Ramos (cell line): ENCODE measurements around the gene FUZ.
"Not testable (repeated sequence)": the region's sequence is repeated elsewhere in the genome, so short reads cannot be mapped to it uniquely, and the experiment has no call there.

Experiments used
- in situ Hi-C: fragments of 300-500 bp; cut with MboI; formaldehyde crosslinking; loops from one replicate; pipeline ENCODE4 v1.14.3; 2022; ENCODE audit warnings: low sequenced_read_pairs; ENCODE audit not compliant: unreplicated experiment

The FUZ gene

DNA sequence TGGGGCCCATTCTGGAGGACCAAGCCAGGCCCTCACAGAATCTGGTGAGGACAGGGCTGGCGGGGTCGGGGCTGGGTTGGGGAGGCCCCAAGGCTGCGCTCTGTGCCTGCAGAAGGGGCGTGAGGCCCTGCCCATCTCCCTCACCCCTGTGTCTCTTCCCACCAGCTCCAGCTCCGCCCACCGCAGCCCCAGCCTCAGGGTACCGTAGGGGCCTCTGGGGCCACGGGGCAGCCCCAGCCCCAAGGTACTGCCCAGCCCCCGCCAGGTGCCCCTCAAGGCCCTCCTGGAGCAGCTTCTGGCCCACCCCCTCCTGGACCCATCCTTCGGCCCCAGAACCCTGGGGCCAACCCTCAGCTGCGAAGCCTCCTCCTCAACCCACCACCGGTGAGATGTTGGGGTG, 22.5 kb upstream of the FUZ start:
- in situ Hi-C loops = no loop called here

DNA sequence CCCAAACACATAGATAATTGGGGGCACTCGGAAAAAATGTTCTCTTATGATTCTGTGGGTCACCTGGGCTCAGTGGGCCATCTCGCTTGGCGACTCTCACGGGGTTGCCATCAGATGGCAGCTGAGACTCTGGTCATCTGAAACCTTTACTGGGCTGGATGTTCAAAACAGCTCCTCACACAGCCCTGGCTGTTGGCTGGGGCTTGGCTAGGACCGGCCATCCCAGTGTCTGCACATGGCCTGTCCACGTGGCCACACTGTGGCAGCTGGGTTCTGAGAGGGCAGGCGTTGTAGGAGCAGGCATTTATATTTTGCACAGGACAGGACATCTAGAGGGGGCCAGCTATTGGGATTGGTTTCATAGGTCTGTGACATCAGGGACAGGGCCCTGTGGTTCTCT, 20.5 kb upstream of the FUZ start:
- in situ Hi-C loops = no loop called here

DNA sequence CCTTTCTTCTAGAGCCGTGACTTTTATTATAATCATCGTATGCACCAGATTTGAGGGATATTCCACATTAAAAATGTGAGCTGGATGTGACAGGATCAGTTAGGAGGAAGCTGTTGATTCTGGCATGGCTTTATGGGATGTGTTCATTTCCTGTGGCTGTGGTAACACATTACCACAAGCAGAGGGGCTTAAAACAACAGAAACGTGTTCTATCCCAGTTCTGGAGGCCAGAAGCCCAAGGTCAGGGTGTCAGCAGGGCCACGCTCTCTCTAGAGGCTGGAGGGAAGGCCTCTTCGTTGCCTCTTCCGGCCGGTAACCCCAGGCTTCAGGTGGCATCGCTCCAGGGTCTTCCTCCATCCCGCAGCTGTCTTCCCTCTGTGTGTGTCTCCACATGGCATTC, 19.5 kb upstream of the FUZ start:
- in situ Hi-C loops = no loop called here

DNA sequence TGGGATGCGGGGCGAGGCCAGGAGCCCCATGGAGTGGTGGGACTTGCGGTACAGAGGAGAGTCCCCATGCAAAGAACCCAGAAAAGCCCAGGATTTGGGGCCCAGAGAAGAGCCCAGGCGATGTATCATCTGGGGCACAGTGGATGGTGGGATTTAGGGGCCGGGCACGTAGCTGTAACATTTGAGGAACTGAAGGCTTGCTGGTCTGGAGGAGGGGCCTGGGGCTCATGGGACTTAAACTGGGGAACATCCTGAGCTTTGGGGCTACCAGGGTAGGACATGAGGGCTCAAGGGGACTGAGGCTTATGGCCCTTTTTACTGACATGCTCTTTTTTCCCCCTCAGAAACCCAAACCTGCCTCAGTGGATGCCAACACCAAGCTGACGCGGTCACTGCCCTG, 18.5 kb upstream of the FUZ start:
- in situ Hi-C loops = no loop called here

DNA sequence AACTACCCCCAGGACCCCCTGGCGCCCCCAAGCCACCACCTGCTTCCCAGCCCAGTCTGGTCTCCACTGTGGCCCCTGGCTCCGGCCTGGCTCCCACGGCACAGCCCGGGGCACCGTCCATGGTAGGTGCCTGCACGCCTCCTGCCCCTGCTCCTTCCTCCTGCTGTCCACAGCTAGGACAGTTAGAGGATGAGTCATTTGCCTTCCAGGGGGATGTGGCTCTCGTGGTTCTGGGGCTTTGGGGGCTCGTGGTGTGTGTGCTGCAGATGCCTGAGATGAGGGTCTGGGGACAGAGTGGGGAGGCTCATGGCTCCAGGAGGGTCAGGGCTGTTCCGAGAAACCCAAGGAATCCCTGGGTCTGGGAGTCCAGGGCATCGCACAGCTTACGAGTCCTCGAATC, 17.7 kb upstream of the FUZ start:
- in situ Hi-C loops = no loop called here

DNA sequence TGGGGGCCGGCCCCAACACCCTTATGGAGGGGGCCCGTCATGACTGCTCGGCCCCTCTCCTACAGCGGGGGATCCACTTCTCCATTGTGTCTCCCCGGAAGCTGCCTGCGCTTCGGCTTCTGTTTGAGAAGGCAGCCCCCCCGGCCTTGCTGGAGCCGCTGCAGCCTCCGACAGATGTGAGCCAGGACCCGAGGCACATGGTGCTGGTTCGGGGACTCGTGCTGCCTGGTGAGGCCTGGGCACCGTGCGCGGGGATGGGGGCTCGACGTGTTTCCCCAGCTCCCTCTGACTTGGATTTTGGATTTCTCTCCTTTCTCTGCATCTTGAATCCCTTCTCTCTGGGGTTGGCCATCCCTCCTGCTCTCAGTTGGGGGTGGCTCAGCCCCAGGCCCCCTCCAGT, 16.6 kb upstream of the FUZ start:
- in situ Hi-C loops = no loop called here

DNA sequence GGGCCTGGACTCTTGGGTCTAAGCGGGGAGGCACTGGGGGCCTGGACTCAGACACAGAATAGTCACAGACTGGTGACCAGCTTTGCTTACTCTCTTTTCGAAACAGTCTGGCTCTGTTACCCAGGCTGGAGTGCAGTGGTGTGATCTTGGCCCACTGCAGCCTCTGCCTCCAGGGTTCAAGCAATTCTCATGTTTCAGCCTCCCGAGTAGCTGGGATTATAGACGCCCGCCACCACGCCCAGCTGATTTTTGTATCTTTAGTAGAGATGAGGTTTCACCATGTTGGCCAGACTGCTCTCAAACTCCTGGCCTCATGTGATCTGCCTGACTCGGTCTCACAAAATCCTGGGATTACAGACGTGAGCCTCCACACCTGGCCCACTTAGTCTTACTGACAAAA, 16.1 kb upstream of the FUZ start:
- in situ Hi-C loops = no loop called here

DNA sequence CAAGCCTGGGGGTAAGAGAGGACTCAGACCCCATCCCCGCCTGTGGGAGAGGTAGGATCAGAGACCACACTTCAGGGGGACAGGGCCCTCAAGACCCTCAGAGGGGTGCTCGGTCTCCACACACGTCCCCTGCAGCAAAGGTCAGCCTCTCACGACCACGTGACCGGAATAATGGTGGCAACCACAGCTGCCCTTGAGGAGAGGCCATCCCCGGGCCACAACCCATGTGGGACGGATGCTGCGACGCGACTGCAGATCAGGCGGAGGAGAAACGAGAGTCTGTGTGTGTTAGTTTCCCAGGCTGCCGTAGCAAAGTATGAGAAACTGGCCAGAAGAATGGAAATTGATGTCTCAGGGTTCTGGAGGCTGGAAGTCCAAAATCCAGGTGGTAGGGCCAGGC, 13.9 kb upstream of the FUZ start:
- in situ Hi-C loops = no loop called here

DNA sequence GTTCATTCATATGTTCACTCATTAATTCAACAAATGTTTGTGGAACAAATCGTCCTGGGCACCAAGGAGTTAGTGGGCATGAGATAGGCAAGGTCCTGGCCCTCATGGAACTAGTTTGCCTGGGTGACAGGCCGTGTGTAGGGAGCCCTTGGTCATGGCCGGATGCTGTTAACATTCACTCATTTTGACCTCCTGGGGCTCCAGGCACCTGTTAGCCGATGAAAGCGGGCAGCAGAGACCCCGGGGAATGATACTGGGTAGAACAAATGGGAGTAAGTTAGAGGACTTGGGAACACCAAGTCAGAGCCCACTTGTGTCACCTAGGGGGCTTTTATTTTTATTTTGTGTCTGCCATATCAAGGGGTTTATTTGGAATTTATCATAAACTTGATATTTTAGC, 11.6 kb upstream of the FUZ start:
- in situ Hi-C loops = no loop called here

DNA sequence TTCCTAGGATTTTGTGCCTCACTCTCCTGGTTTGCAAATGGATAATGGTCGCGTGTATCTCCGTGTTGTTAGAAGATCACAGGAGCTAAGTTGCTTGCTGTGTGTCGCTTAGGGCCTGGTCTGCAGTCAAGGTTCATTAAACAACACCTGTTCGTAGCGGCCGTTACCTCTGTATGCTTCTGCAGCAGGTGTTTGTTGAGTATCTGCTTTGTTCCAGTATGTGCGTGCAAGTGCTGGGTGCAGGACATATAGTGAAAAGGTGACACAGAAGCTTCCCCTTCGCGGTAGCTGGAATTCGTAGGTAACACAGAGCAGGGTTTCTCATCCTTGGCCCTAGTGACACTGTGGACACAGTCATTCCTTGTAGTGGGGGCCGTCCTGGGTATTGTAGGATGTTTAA, 10.4 kb upstream of the FUZ start:
- in situ Hi-C loops = no loop called here

DNA sequence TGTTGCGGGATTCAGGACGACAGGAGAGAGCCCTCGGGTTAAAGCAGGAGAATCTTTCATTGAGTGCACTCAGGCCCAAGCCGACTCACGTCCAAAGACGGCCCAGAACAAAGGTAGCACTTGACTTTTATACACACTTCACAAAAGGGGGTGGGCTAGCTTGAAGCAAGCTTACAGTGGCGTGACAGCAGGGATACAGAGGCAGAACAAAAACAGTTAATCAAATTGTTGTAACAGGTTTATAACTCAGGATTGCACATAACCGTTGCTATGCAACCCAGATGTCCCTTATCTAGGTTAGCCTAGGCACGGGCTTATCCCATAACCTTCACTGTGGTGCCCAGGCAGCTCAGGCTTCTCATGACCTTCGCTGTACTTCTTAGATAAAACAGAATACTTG, 7.0 kb upstream of the FUZ start:
- in situ Hi-C loops = no loop called here

DNA sequence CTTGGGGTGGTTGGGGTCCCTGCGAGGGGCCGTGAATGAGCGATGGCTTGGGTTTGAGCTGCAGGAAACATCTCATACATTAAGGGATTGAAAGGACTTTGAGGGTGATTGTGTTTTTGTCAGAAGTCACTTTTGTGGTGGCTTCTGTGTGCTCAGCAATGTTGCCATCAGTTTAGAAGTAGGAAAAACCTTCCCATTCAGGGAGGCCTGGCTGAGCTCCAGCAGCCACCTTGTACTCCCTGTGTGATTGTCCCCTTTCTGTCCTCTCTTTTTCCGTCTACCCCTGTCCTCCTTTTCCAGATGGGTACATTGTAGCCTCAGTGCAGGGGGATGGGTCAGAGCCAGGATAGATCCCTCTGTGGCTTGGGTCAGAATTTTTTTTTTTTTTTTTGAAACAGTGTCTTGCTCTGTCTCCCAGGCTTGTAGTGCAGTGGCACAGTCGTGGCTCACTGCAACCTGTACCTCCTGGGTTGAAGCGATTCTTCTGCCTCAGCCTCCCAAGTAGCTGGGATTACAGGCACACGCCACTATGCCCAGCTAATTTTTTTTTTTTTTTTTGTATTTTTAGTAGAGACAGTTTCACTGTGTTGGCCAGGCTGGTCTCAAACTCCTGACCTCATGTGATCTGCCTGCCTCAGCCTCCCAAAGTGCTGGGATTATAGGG, 6.5 kb upstream of the FUZ start:
- in situ Hi-C loops = not testable (repeated sequence)

DNA sequence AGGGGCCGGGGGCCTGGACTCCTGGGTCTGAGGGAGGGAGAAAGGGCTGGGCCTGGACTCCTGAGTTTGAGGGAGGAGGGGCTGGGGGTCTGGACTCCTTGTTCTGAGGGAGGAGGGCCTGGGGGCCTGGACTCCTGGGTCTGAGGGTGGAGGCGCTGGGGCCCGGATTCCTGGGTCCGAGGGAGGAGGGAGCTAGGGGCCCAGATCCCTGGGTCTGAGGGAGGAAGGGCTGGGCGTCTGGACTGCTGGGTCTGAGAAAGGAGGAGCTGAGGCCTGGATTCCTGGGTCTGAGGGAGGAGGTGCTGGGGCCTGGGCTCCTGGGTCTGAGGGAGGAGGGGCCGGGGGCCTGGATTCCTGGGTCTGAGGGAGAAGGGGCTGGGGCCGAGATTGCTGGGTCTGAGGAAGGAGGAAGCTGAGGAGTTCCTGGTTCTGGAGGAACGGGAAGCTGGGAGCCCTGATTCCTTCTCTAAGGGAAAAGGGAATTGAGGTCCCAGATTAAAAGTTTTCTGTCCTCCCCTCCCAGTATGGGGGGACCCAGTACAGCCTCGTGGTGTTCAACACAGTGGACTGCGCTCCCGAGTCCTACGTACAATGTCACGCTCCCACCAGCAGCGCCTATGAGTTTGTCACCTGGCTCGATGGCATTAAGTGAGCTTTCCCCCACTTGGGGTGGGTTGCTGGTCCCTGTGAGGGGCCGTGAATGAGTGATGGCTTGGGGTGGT, 5.7 kb upstream of the FUZ start:
- in situ Hi-C loops = no loop called here

DNA sequence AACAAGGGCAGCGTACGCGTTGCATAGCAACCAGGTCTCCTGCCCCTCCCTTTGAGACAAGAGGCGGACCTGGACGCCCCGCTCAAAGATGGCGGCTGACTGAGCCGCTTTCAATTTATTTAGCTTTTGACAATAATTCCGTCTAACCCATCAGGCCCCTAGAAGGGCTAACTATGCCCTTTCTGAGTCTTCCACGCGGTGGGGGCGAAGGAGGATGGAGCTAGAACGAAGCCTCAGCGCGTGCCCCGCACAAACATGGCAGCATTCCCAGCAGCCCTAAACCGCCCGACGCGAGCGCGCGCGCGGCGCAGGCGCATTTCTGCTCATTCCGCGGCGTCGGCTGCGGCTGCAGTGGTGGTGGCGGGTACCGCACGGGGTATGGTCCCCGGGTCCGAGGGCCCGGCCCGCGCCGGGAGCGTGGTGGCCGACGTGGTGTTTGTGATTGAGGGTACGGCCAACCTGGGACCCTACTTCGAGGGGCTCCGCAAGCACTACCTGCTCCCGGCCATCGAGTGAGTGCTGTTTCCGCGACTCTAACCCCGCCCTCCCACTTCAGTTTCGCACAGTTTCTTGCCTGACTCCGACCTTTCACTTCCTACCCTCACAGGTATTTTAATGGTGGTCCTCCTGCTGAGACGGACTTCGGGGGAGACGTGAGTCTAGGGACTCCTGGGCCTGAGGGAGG, 5.0 kb upstream of the FUZ start, which contains the start of gene MED25:
Gene MED25 (plus strand): TSS at position 326 of the 685 bp plus-strand sequence. CDS start 53 bp downstream, at position 379.
- in situ Hi-C loops = no loop called here

DNA sequence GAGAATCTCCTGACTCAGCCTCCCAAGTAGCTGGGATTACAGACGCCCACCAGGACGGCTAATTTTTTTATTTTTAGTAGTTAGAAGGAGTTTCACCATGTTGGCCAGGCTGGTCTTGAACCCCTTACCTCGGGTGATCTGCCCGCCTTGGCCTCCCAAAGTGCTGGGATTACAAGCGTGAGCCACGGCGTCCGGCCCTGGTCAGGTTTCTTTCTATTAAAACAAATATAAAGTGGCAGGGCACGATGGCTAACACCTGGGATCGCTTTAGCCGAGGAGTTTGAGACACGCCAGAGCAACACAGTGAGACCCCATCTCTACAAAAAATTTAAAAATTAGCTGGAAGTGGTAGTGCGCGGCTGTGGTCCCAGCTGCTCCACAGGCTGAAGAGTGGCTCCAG, 3.5 kb upstream of the FUZ start:
- in situ Hi-C loops = no loop called here

DNA sequence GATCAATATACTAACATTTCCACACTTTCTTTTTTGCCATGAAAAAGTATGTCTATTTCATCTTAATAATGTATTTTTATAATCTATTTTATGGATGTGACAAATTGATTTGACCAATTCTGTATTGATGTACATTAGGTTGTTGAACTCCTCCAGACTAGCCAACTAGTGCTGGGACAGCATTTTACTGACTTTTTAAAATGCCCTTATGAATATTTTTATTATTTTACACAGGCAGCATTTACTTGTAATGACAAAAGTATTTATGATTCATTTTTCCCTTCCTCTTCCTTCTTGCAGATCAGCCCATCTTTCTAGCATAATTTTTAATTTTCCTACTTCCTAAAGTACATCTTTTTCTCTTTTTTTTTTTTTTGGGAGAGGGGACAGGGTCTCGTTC, 918 bp upstream of the FUZ start:
- in situ Hi-C loops = no loop called here

DNA sequence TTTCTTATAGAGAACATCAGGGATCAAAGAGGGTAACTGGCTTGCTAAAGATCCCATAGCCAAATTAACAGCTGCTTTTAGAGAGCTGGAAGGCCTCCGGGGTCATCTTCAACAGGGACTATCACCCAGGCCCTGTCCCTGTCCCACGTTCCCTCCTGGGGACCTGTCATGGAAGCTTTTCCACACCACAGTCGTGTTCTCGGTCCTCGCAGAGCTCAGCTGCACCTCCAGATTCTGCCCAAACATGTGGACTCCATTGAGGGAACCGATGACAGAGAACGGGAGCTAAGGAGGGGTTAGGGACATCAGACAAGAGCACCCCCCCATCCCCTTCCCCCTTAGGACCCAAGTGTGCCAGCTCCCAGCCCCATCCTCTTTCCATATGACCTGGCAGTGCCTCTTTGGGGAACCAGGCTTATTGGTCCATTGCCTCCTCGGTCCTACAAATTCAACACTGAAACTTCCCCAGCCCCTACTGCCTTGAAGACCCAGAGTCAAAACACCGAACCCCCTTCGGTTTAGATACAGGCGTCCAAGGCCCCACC, 568 bp downstream of the FUZ start:
- in situ Hi-C loops = no loop called here

DNA sequence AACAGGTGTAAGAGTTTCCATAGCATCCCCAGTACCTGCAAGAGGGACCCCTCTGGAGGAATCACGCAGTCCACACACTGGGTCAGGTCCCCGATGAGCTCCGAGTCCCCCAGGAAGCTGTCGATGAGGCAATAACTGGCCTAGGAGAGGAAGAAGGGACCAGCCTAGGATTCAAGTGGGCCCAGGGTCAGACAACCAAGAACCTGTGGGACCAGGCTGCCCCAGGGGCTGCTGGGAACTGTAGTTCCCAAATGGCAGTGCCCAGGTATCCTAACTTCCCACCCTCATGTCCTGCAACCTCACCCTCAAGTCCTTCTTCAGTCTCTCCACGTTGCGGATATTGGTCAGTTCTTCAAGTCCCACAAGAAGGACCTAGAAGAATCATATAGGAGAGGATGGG, 1.8 kb downstream of the FUZ start:
- in situ Hi-C loops = no loop called here

DNA sequence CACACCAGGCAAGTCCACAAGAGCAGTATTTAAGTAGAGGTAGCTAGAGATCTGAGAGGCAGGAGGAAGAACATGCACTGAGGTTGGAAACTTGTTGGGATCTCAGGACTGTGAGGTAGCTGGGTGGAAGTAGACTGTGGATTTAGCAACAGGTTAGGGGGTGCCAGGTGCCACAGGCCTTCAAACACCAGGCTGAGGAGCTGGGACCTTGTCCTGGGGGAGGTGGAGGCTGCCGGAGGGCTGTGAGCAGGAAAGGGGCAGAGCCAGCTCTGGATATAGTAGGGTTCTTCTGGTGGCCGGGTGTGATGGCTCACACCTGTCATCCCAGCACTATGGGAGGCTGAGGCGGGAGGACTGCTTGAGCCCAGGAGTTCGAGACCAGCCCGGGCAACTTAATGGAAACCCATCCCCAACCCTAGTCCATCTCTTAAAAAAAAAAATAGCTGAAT, 3.1 kb downstream of the FUZ start:
- in situ Hi-C loops = no loop called here

DNA sequence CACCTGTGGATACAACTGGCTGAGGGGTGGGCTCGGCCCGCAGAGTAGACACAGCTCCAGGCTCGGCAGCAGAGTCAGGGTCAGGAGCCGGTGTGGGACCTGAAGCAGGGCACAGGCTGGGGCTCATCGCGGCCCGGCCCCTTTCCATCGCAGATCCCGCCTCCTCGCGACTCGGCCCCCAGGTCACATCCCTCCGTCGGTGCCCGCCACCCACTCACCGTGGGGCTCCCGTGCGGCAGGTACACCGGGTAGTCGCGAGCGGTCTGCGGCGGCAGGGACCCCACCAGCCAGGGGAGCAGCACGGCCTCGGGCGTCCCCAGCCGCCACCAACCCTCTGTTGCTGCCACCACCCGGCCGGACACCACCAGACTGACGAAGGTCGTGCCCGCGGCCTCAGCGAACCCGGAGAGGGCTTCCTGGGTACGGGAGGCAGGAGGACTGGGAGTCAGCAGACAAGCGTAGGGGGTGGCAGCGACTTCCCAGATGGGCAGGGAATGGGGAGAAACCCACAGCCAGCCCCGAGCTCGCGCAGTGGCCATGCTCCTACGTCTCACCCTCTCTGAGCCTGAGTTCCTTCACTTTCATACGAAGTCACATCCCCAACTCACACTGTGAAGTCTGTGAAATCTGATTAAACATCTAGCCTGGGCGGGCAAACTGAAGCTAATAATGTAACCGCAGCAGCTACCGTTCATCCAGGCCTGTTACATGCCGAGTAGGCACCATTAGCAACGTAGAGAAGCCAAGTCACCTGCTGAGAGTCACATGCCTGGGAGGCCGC, 3.7 kb downstream of the FUZ start:
- in situ Hi-C loops = no loop called here
